DMS153 (cell line): ENCODE data around the gene ARHGEF33.
A peak's percentile ranks its signal among the peaks of the same experiment; 100 is the strongest.
"Not testable (repeated sequence)": the region's sequence is repeated elsewhere in the genome, so short reads cannot be mapped to it uniquely, and the experiment has no call there.

Experiments
- DNase-seq: peaks from one replicate; lab custom pipeline; 2025; lab: John Stamatoyannopoulos, UW

The ARHGEF33 gene

GRCh38 chr2:38909872-38910271 lies 20.2 kb downstream of the ARHGEF33 start:
- DNase-seq = no peak

- DNase-seq = no peak
Measured at GRCh38 chr2:38911191-38911590, 21.5 kb downstream of the ARHGEF33 start.

GRCh38 chr2:38912619-38913018 lies 22.9 kb downstream of the ARHGEF33 start:
- DNase-seq = no peak

- DNase-seq = no peak
Measured at GRCh38 chr2:38922389-38922788, 32.7 kb downstream of the ARHGEF33 start.

- DNase-seq = no peak
Measured at GRCh38 chr2:38922902-38923301, 33.2 kb downstream of the ARHGEF33 start.

- no peak for DNase-seq
Measured at GRCh38 chr2:38925982-38926381, 36.3 kb downstream of the ARHGEF33 start.

GRCh38 chr2:38930600-38930999 lies 40.9 kb downstream of the ARHGEF33 start:
- DNase-seq = no peak

- DNase-seq = no peak
Measured at GRCh38 chr2:38932586-38932985, 42.9 kb downstream of the ARHGEF33 start.

- DNase-seq = no peak
Measured at GRCh38 chr2:38933653-38934052, 44.0 kb downstream of the ARHGEF33 start.

- no peak for DNase-seq
Measured at GRCh38 chr2:38934742-38935141, 45.1 kb downstream of the ARHGEF33 start.

- DNase-seq = no peak
Measured at GRCh38 chr2:38935568-38936172, 46.0 kb downstream of the ARHGEF33 start.

GRCh38 chr2:38936516-38936915 lies 46.8 kb downstream of the ARHGEF33 start:
- not testable (repeated sequence) for DNase-seq

- DNase-seq = no peak
Measured at GRCh38 chr2:38937548-38937947, 47.9 kb downstream of the ARHGEF33 start.

- DNase-seq = no peak
Measured at GRCh38 chr2:38940746-38941145, 51.1 kb downstream of the ARHGEF33 start.

GRCh38 chr2:38943784-38944183 lies 54.1 kb downstream of the ARHGEF33 start:
- DNase-seq = no peak

- no peak for DNase-seq
Measured at GRCh38 chr2:38945372-38945771, 55.7 kb downstream of the ARHGEF33 start.

GRCh38 chr2:38945911-38946310 lies 56.2 kb downstream of the ARHGEF33 start:
- DNase-seq = no peak

GRCh38 chr2:38947241-38948239 lies 57.9 kb downstream of the ARHGEF33 start:
- DNase-seq = peak; percentile 59

- no peak for DNase-seq
Measured at GRCh38 chr2:38948387-38948882, 58.8 kb downstream of the ARHGEF33 start.

- DNase-seq = no peak
Measured at GRCh38 chr2:38948995-38949394, 59.3 kb downstream of the ARHGEF33 start.

GRCh38 chr2:38951766-38952165 lies 62.1 kb downstream of the ARHGEF33 start:
- no peak for DNase-seq

- DNase-seq = no peak
Measured at GRCh38 chr2:38957972-38958371, 68.3 kb downstream of the ARHGEF33 start.

GRCh38 chr2:38959466-38959865 lies 69.8 kb downstream of the ARHGEF33 start:
- no peak for DNase-seq
